ENCODE measurements around the gene PAK5. TPM values are rescaled to one million over a fixed set of nuclear protein-coding genes. Genes with fewer than 3 reads are reported as not detected.

PAK5 gene
- polyA plus RNA-seq, 1 of the 3 experiments (the other 2 are of a cell fraction): 0.03 TPM

- Histone ChIP-seq H3K4me1 (ENCODE audit: control insufficient read depth in 1 of 2, insufficient read depth in 2 of 2, low read depth in 1 of 2, low read length in 1 of 2) (peaks cover 0 to 9% of the 10 kb centered on the region in 2 experiments; a peak in 2 of 4 replicates), H3K79me2 (ENCODE audit: insufficient read depth) (no peaks in the 10 kb centered on the region), H3K9me3 (no peaks in the 10 kb centered on the region), H2AFZ (ENCODE audit: low read depth) (no peak overlapping the region), H3K36me3 (replicated peaks in 1 of 2; ENCODE audit: control insufficient read depth in 1 of 2, insufficient read depth in 2 of 2, low read length in 1 of 2) (no peaks in the 10 kb centered on the region), H3K4me2 (no peak overlapping the region), H4K20me1 (ENCODE audit: insufficient read depth) (no peaks in the 10 kb centered on the region), H3F3A (replicated peaks; ENCODE audit: insufficient read depth) (no peaks in the 10 kb centered on the region), H3K27me3 (ENCODE audit: insufficient read depth) (no peaks in the 10 kb centered on the region), H3K27ac (ENCODE audit: low read depth in 2 of 2, low read length in 1 of 2) (no peak overlapping the region), H3K9ac (no peak overlapping the region), H3K9me2 (no peaks in the 10 kb centered on the region; the same call in 1 of the 2 replicates), H3K4me3 (ENCODE audit: low read depth in 2 of 2, low read length in 1 of 2) (no peak overlapping the region)
- ChIA-PET CTCF (interaction anchor here (0.9 to 1.6 kb wide), 2 partner anchors 49 to 125 kb away, joined by 3 to 5 read pairs; no protein-coding TSS in a partner anchor), POLR2A (no interaction called here)
- no peak for DNase-seq
- WGBS (ENCODE audit: low lambda C conversion rate): 0% methylated on average over 1 of the region's 1 CpG
- no peak for TF ChIP-seq RXRA (IDR thresholded peaks at IDR 0.05; ENCODE audit: borderline replicate concordance, low read depth)
- TF ChIP-seq IRF3 (IDR thresholded peaks at IDR 0.05; ENCODE audit: low read depth, low read length): no peak
- TF ChIP-seq RFX5 (IDR thresholded peaks at IDR 0.05; ENCODE audit: low read length): no peak
- no peak for TF ChIP-seq MAX (IDR thresholded peaks at IDR 0.05; ENCODE audit: low read depth)
- TF ChIP-seq SMC3 (IDR thresholded peaks at IDR 0.05; ENCODE audit: low read depth, low read length): no peak
- TF ChIP-seq MEF2A (IDR thresholded peaks at IDR 0.05; ENCODE audit: borderline replicate concordance, low read depth): no peak
- no peak for TF ChIP-seq TAF1 (IDR thresholded peaks at IDR 0.05; ENCODE audit: borderline replicate concordance, low read depth, low read length)
- no peak for TF ChIP-seq YY1 (IDR thresholded peaks at IDR 0.05; ENCODE audit: low read depth)
- no peak for TF ChIP-seq RAD21 (IDR thresholded peaks at IDR 0.05; ENCODE audit: low read length)
- TF ChIP-seq RCOR1 (IDR thresholded peaks at IDR 0.05; ENCODE audit: low read length): no peak
- TF ChIP-seq GATA2 (CRISPR knock-in tag; IDR thresholded peaks at IDR 0.05): no peak
- no peak for TF ChIP-seq ZBTB33 (IDR thresholded peaks at IDR 0.05; ENCODE audit: borderline replicate concordance, low read depth)
- TF ChIP-seq POLR2AphosphoS5 (IDR thresholded peaks at IDR 0.05; ENCODE audit: low read depth, low read length): no peak
- no peak for TF ChIP-seq FOXJ3 (CRISPR knock-in tag; IDR thresholded peaks at IDR 0.05)
- TF ChIP-seq NFIC (IDR thresholded peaks at IDR 0.05; ENCODE audit: borderline replicate concordance): no peak
- TF ChIP-seq REST (IDR thresholded peaks at IDR 0.05; ENCODE audit: low read depth, low read length): no peak
- no peak for TF ChIP-seq ELF1 (IDR thresholded peaks at IDR 0.05)
Measured at GRCh38 chr20:9758752-9759151, 80.1 kb downstream of the PAK5 start.

All from SK-N-SH (cell line).